HAP-1 (cell line): ENCODE results near the gene SCAPER.
"Not testable (repeated sequence)": the region's sequence is repeated elsewhere in the genome, so short reads cannot be mapped to it uniquely, and the experiment has no call there.

Source experiments
- DNase-seq, 2 experiments: peaks; one replicate each; pipeline ENCODE4 v3.0.0-alpha.2; 2016 to 2020; ENCODE audit warnings: low spot score in 2 of 2
- H3K27me3 ChIP-seq: fragments of 250-450 bp; sonication (Bioruptor Pico); 2 replicates; pipeline ENCODE4 v1.5.1; 2020; ENCODE audit warnings: low read depth, mild to moderate bottlenecking, moderate library complexity
- H3K36me3 ChIP-seq: fragments of 250-450 bp; sonication (Bioruptor Pico); replicated peaks from 2 replicates; pipeline ENCODE4 v1.5.1; 2020; ENCODE audit warnings: mild to moderate bottlenecking
- H3K4me1 ChIP-seq: fragments of 250-450 bp; sonication (Bioruptor Pico); 2 replicates; pipeline ENCODE4 v1.5.1; 2020; ENCODE audit warnings: mild to moderate bottlenecking
- H3K4me3 ChIP-seq: fragments of 250-450 bp; sonication (Bioruptor Pico); 2 replicates; pipeline ENCODE4 v1.5.1; 2020; ENCODE audit warnings: mild to moderate bottlenecking, moderate library complexity
- H3K9me3 ChIP-seq: fragments of 250-450 bp; sonication (Bioruptor Pico); 2 replicates; pipeline ENCODE4 v1.5.1; 2020; ENCODE audit warnings: mild to moderate bottlenecking, moderate library complexity
- in situ Hi-C: fragments of 300-500 bp; cut with MboI; formaldehyde crosslinking; loops from 3 replicates; pipeline ENCODE4 v1.14.3; 2020; ENCODE audit warnings: low sequenced_read_pairs, inconsistent platforms, mixed read lengths

SCAPER gene

GRCh38 chr15:76764004-76764403, 141.1 kb downstream of the SCAPER start:
- H3K27me3 ChIP-seq = no peaks in the 10 kb centered on the region
- in situ Hi-C loops = no loop called here
- peaks cover 18% of the 10 kb centered on the region for H3K36me3 ChIP-seq
- no peak for DNase-seq
- peaks cover 10% of the 10 kb centered on the region for H3K4me1 ChIP-seq
- H3K9me3 ChIP-seq = no peaks in the 10 kb centered on the region
- H3K4me3 ChIP-seq = no peak overlapping the region

DNA sequence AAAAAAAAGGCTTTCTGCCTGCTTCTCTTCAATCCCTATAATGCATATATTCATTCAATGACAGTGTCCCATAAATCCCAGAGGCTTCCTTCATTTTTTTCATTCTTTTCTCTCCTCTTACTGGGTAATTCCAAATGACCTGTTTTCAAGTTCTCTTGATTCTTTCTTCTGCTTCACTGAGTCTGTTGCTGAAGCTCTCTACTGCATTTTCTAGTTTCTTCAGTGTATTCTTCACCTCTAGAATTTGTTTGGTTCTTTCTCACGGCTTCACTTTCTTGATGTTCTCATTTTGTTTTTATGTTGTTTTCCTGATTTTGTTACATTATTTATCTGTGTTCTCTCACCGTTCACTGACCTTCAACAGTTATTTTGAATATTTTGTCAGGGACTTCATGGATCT, 141.6 kb downstream of the SCAPER start:
- H3K36me3 ChIP-seq = peaks cover 18% of the 10 kb centered on the region

DNA sequence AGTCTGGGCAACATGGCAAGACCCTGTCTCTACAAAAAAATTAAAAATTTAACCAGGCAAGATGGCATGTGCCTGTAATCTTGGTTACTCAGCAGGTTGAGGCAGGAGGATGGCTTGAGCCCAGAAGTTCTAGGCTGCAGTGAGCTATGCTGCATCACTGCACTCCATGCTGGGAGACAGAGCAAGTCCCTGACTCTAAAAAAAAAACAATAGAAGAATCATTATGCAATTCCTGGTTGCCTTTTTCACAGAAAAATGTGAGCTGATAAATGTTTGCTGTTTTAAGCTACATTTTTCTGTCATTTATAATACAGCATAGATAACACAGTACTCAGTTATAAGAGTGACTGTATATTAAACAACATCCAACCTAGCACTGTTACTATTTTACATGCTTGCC, 148.8 kb downstream of the SCAPER start:
- Histone ChIP-seq H3K4me3 (no peak overlapping the region), H3K27me3 (no peaks in the 10 kb centered on the region), H3K36me3 (no peaks in the 10 kb centered on the region), H3K4me1 (peaks cover 17% of the 10 kb centered on the region), H3K9me3 (no peaks in the 10 kb centered on the region)
- in situ Hi-C loops = no loop called here
- no peak for DNase-seq

More for the DNA sequence above, 141.6 kb downstream of the SCAPER start:
- H3K27me3 ChIP-seq = no peaks in the 10 kb centered on the region
- in situ Hi-C loops = no loop called here
- H3K4me1 ChIP-seq = peaks cover 10% of the 10 kb centered on the region
- H3K4me3 ChIP-seq = no peak overlapping the region
- no peaks in the 10 kb centered on the region for H3K9me3 ChIP-seq
- DNase-seq = no peak

DNA sequence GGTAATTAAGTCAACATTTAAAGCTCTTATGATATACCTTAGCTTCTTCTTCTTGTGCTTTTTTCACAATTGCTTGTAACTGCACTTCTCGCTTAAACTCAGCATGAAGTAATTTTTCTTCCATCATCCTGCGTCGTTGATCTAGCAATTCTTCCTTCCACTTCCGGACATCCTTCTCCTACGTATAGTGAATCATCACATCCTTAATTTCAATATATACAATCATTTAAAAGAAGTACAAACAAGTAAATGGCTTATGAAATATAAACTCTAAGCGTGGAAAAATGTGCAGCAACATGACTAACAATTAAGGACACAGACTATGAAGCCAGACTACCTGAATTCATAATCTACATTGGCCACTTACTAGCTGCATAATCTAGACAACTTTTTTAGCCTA, 151.4 kb downstream of the SCAPER start:
- Histone ChIP-seq H3K36me3 (no peaks in the 10 kb centered on the region), H3K4me3 (no peak overlapping the region), H3K4me1 (peaks cover 17% of the 10 kb centered on the region), H3K9me3 (no peaks in the 10 kb centered on the region), H3K27me3 (no peaks in the 10 kb centered on the region)
- no peak for DNase-seq
- in situ Hi-C loops = no loop called here

DNA sequence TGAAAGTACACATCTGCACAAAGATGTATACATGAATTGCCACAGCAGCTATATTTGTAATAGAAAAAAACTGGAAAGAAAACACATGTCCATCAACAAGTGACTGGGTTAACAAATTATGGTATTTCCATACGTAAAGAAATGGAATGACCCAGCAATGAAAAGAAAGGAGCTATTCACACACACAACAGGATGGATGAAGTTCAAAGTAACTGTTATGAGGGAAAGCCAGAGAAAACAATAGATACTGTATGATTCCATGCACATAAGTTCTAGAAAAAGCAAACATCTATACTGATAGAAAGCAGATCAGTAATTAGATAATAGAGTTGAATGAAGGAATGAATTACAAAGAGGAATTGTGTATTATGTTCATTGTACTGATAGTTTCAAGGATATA, 152.0 kb downstream of the SCAPER start:
- H3K4me1 ChIP-seq = peaks cover 17% of the 10 kb centered on the region
- peak in 1 of 2 experiments; percentile 97 for DNase-seq
- no peak overlapping the region for H3K4me3 ChIP-seq
- H3K36me3 ChIP-seq = no peaks in the 10 kb centered on the region
- no peaks in the 10 kb centered on the region for H3K9me3 ChIP-seq
- no peaks in the 10 kb centered on the region for H3K27me3 ChIP-seq
- in situ Hi-C loops = no loop called here

GRCh38 chr15:76752549-76752948, 152.6 kb downstream of the SCAPER start:
- H3K4me1 ChIP-seq = peaks cover 17% of the 10 kb centered on the region
- no peaks in the 10 kb centered on the region for H3K36me3 ChIP-seq
- no peaks in the 10 kb centered on the region for H3K9me3 ChIP-seq
- H3K4me3 ChIP-seq = no peak overlapping the region
- no peak for DNase-seq
- in situ Hi-C loops = no loop called here
- no peaks in the 10 kb centered on the region for H3K27me3 ChIP-seq

GRCh38 chr15:76737573-76737972, 167.6 kb downstream of the SCAPER start:
- in situ Hi-C loops = no loop called here
- H3K9me3 ChIP-seq = no peaks in the 10 kb centered on the region
- no peaks in the 10 kb centered on the region for H3K27me3 ChIP-seq
- DNase-seq = no peak
- no peaks in the 10 kb centered on the region for H3K36me3 ChIP-seq
- H3K4me1 ChIP-seq = no peaks in the 10 kb centered on the region
- H3K4me3 ChIP-seq = no peak overlapping the region

DNA sequence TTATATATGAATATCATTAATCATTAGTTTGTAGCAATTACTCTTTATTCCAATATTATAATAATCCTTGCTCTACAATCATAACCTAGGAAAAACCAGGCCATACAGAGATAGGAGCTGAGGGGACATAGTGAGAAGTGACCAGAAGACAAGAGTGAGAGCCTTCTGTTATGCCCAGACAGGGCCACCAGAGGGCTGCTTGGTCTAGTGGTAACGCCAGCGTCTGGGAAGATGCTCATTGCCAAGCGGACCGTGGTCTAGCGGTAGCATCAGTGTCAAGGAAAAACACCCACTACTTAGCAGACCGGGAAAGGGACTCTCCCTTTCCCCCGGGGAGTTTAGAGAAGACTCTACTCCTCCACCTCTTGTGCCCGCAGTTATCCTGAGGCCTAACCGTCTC, 172.8 kb downstream of the SCAPER start:
- H3K27me3 ChIP-seq, in situ Hi-C loops, H3K36me3 ChIP-seq, H3K4me3 ChIP-seq, H3K9me3 ChIP-seq: not testable (repeated sequence)
- peaks cover 13% of the 10 kb centered on the region for H3K4me1 ChIP-seq
- DNase-seq = peak in 1 of 2 experiments; percentile 64

DNA sequence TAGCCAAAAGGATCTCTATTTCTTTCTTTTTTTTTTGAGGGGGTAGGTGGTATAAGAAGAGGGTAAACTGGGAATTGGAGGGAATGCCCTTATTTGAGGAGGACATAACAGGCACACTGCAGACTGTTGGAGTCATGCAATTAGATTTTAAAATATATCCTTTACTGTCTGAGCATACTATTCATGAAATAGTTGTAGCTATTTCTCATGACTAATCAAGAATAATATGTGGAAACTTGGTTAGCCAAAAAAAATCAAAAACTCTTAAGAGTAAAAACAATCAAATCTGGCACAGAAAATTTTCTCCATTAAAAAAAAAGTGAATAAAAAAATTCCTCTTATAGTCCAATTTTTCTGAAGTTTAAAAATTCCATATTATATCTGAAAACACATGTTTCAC, 174.9 kb downstream of the SCAPER start:
- H3K4me1 ChIP-seq = peaks cover 13% of the 10 kb centered on the region
- no peak for DNase-seq
- H3K27me3 ChIP-seq = no peaks in the 10 kb centered on the region
- H3K9me3 ChIP-seq = no peaks in the 10 kb centered on the region
- in situ Hi-C loops = no loop called here
- H3K36me3 ChIP-seq = peaks cover 3% of the 10 kb centered on the region
- no peak overlapping the region for H3K4me3 ChIP-seq

- Histone ChIP-seq H3K27me3 (no peaks in the 10 kb centered on the region), H3K9me3 (no peaks in the 10 kb centered on the region), H3K4me1 (peaks cover 2% of the 10 kb centered on the region; the same call in 1 of the 2 replicates), H3K36me3 (no peaks in the 10 kb centered on the region), H3K4me3 (no peak overlapping the region)
- DNase-seq = no peak
- in situ Hi-C loops = no loop called here
These were observed 186.3 kb downstream of the SCAPER start for GRCh38 chr15:76718863-76719262.

DNA sequence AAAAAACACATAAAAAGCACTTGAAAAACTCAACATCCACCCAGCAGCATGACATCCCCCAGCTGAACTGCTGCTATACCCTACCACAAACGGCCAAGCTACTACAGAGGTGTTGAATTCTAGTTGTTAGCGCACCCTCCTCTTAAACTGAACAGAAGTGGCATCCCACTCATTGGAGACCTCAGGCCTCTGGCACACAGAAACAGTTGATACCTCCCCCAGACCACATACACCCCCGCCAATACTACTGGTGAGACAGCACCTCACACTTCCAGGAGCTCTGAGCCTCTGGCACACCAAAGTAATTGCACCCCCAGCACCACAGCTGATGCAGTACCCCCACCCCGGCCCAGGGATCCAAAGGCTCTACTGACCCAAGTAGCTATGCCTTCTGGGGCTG, 190.2 kb downstream of the SCAPER start:
- H3K4me3 ChIP-seq = no peak overlapping the region
- peaks cover 2% of the 10 kb centered on the region; the same call in 1 of the 2 replicates for H3K4me1 ChIP-seq
- H3K27me3 ChIP-seq = no peaks in the 10 kb centered on the region
- no peaks in the 10 kb centered on the region for H3K36me3 ChIP-seq
- DNase-seq = no peak
- in situ Hi-C loops = no loop called here
- no peaks in the 10 kb centered on the region for H3K9me3 ChIP-seq

DNA sequence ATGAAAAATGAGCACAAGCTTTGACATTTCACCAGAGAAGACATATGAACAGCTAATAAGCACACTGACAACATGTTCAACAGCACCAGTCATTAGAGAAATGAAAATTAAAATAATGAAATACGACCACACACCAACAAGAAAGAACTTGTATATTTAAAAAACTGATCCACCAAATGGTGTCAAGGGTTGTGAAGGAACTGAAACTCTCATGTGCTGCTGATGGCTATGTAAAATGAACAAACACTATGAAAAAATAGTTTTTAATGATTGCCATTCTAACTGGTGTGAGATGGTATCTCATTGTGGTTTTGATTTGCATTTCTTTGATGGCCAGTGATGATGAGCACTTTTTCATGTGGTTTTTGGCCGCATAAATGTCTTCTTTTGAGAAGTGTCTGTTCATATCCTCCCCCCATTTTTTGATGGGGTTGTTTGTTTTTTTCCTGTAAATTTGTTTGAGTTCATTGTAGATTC, 193.8 kb downstream of the SCAPER start:
- Histone ChIP-seq H3K4me3 (no peak overlapping the region), H3K36me3 (no peaks in the 10 kb centered on the region), H3K27me3 (no peaks in the 10 kb centered on the region), H3K9me3 (no peaks in the 10 kb centered on the region), H3K4me1 (peaks cover 2% of the 10 kb centered on the region; the same call in 1 of the 2 replicates)
- DNase-seq = no peak
- in situ Hi-C loops = no loop called here

DNA sequence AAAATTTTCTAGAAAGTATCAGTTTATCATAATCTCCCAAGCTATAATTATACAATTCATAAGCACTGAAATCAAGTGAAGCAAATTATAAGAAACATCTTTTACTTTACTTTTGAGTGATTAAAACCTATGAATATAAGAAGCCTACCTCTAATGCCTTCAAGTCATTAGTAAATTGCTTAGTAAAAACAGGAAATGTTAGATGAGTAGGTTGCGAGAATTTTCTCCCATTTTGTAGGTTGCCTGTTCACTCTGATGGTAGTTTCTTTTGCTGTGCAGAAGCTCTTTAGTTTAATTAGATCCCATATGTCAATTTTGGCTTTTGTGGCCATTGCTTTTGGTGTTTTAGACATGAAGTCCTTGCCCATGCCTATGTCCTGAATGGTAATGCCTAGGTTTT, 201.1 kb downstream of the SCAPER start:
- H3K4me1 ChIP-seq, in situ Hi-C loops, H3K27me3 ChIP-seq, H3K4me3 ChIP-seq, H3K36me3 ChIP-seq, DNase-seq, H3K9me3 ChIP-seq: not testable (repeated sequence)

GRCh38 chr15:76696840-76697239, 208.3 kb downstream of the SCAPER start:
- Histone ChIP-seq H3K4me1 (no peaks in the 10 kb centered on the region; the same call in 1 of the 2 replicates), H3K4me3 (no peak overlapping the region), H3K9me3 (no peaks in the 10 kb centered on the region), H3K27me3 (no peaks in the 10 kb centered on the region), H3K36me3 (no peaks in the 10 kb centered on the region)
- no peak for DNase-seq
- in situ Hi-C loops = no loop called here

GRCh38 chr15:76692546-76692945, 212.6 kb downstream of the SCAPER start:
- DNase-seq, in situ Hi-C loops, H3K27me3 ChIP-seq, H3K36me3 ChIP-seq, H3K4me1 ChIP-seq, H3K9me3 ChIP-seq, H3K4me3 ChIP-seq: not testable (repeated sequence)
